ENCODE data around the gene FOXP1. TPM values are rescaled to one million over a fixed set of nuclear protein-coding genes. Genes with fewer than 3 reads are reported as not detected.

FOXP1 gene
- total RNA-seq, 1 experiment from 2014 or later: 75.3 TPM

DNA sequence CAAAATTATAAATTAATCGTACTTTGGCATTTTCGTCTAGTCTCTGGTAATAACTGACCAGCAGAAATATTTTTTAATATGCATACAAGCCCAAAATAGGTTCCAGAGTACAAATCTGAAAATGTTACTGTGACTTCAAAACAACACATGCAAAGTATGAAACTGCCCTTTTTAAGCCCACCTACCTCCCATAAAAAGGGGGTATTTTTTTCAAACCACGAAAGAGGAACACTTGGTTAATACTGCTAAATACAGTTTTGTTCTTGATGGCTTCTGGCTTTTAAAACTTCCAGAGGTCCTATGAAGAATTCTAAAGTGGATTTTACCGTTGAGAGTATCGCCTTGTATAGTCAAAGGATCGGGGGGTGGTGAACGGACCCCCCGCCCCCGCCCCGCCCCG, 610.7 kb downstream of the FOXP1 start:
- no CpG with 5 or more reads among the region's 11 CpGs for WGBS (ENCODE audit: extremely low coverage, insufficient read length, low lambda C conversion rate)
- H3T11ph ChIP-seq (ENCODE audit: low read length): no peak overlapping the region
- no peaks in the 10 kb centered on the region for H3K4me1 ChIP-seq (ENCODE audit: insufficient read depth, low read length)
- H2BK12ac ChIP-seq (ENCODE audit: insufficient read length, low read depth, low read length): no peak overlapping the region
- H3K4me2 ChIP-seq (ENCODE audit: insufficient read depth, insufficient read length, low read length): no peak overlapping the region
- no peak overlapping the region for H2AK5ac ChIP-seq (ENCODE audit: insufficient read length, low read length)
- no peaks in the 10 kb centered on the region for H3K27me3 Mint-ChIP-seq (ENCODE audit: low read depth)
- H3K56ac ChIP-seq (ENCODE audit: insufficient read length, low read depth, low read length): no peak overlapping the region
- H4K91ac ChIP-seq (ENCODE audit: insufficient read length, low read depth, low read length): no peak overlapping the region
- no peak overlapping the region for H3K4ac ChIP-seq (ENCODE audit: low read depth, low read length)
- no peaks in the 10 kb centered on the region for H3K9me3 Mint-ChIP-seq
- H2BK5ac ChIP-seq (ENCODE audit: insufficient read length, low read length): no peak overlapping the region
- H3K79me1 ChIP-seq (ENCODE audit: insufficient read depth, low read depth, low read length, poor library complexity, severe bottlenecking): no peaks in the 10 kb centered on the region
- H3K36me3 Mint-ChIP-seq (ENCODE audit: insufficient read depth in 1 of 3, low read depth in 3 of 3): peaks cover 12 to 67% (median 37%) of the 10 kb centered on the region in 3 experiments; a peak in 6 of 7 replicates
- no peak overlapping the region for H2AFZ ChIP-seq (ENCODE audit: low read length)
- H3K4me3 Mint-ChIP-seq: no peak overlapping the region
- no peaks in the 10 kb centered on the region for H3K79me2 ChIP-seq (ENCODE audit: insufficient read depth, low read length)
- no peak overlapping the region for H3K14ac ChIP-seq (ENCODE audit: insufficient read depth, low read length)
- H3K9me3 ChIP-seq (ENCODE audit: control insufficient read depth, low read depth, low read length): no peaks in the 10 kb centered on the region
- H2BK15ac ChIP-seq (ENCODE audit: low read depth, low read length): no peak overlapping the region
- H2BK20ac ChIP-seq (ENCODE audit: low read depth, low read length, poor library complexity, severe bottlenecking): no peak overlapping the region
- no peak overlapping the region for H3K18ac ChIP-seq (ENCODE audit: insufficient read length, low read depth, low read length)
- no peak for DNase-seq
- no peak overlapping the region for H4K8ac ChIP-seq (replicated peaks; ENCODE audit: insufficient read length, low read depth, low read length)
- H3K4me1 Mint-ChIP-seq: peaks cover 17 to 25% of the 10 kb centered on the region in 2 experiments
- no peak overlapping the region for H4K5ac ChIP-seq (ENCODE audit: insufficient read length, low read depth, low read length)
- H3K27me3 ChIP-seq (ENCODE audit: insufficient read depth, low read length): no peaks in the 10 kb centered on the region
- no peak overlapping the region for H3K27ac ChIP-seq (ENCODE audit: insufficient read length, low read depth, low read length)
- H3K9ac ChIP-seq (ENCODE audit: extremely low read depth, insufficient read length, low read length): no peak overlapping the region
- no peak overlapping the region for H2BK120ac ChIP-seq (ENCODE audit: low read depth, low read length, poor library complexity, severe bottlenecking)
- H3K27ac Mint-ChIP-seq: no peak overlapping the region
- no peaks in the 10 kb centered on the region for H3K23me2 ChIP-seq (ENCODE audit: insufficient read length, low read depth, low read length, poor library complexity, severe bottlenecking)
- TF ChIP-seq, protein P1, sequence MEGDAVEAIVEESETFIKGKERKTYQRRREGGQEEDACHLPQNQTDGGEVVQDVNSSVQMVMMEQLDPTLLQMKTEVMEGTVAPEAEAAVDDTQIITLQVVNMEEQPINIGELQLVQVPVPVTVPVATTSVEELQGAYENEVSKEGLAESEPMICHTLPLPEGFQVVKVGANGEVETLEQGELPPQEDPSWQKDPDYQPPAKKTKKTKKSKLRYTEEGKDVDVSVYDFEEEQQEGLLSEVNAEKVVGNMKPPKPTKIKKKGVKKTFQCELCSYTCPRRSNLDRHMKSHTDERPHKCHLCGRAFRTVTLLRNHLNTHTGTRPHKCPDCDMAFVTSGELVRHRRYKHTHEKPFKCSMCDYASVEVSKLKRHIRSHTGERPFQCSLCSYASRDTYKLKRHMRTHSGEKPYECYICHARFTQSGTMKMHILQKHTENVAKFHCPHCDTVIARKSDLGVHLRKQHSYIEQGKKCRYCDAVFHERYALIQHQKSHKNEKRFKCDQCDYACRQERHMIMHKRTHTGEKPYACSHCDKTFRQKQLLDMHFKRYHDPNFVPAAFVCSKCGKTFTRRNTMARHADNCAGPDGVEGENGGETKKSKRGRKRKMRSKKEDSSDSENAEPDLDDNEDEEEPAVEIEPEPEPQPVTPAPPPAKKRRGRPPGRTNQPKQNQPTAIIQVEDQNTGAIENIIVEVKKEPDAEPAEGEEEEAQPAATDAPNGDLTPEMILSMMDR (conservative IDR thresholded peaks at IDR 0.05): no peak
- no peaks in the 10 kb centered on the region for H4K20me1 ChIP-seq (ENCODE audit: control insufficient read depth, insufficient read depth, insufficient read length)
- no peak overlapping the region for H3K23ac ChIP-seq (ENCODE audit: insufficient read length, low read depth, low read length)

Measured in H9 (cell line).